NCI-H128 (cell line): ENCODE results near the gene ARHGDIA.
"Not testable (repeated sequence)": the region's sequence is repeated elsewhere in the genome, so short reads cannot be mapped to it uniquely, and the experiment has no call there.

Experiments used
- DNase-seq: peaks from one replicate; lab custom pipeline; 2025; ENCODE audit not compliant: unreplicated experiment; lab: John Stamatoyannopoulos, UW

ARHGDIA gene

GRCh38 chr17:81870981-81871386 is at the start of gene ARHGDIA:
ARHGDIA (minus strand) TSS chr17:81871337; CDS start chr17:81869930, 1,407 bp downstream.
- DNase-seq, result no peak

GRCh38 chr17:81918832-81919545 is 47.9 kb upstream of the ARHGDIA start:
- no peak for DNase-seq

GRCh38 chr17:81918333-81918669 is 47.2 kb upstream of the ARHGDIA start:
- not testable (repeated sequence) for DNase-seq

- DNase-seq, result peak; percentile 16
Measured at GRCh38 chr17:81917565-81918332, 46.6 kb upstream of the ARHGDIA start, which contains the start of gene SIRT7. SIRT7 (minus strand) TSS chr17:81918176; CDS start chr17:81918131, 45 bp downstream.

- DNase-seq, result no peak
Measured at GRCh38 chr17:81916234-81917001, 45.3 kb upstream of the ARHGDIA start.

- DNase-seq, result no peak
Measured at GRCh38 chr17:81915331-81915730, 44.2 kb upstream of the ARHGDIA start.

GRCh38 chr17:81914103-81914850 is 43.1 kb upstream of the ARHGDIA start:
- no peak for DNase-seq

- no peak for DNase-seq
Measured at GRCh38 chr17:81913394-81914102, 42.4 kb upstream of the ARHGDIA start.

GRCh38 chr17:81912441-81913309 is 41.5 kb upstream of the ARHGDIA start:
- DNase-seq, result no peak

GRCh38 chr17:81911969-81912368 is 40.8 kb upstream of the ARHGDIA start:
- no peak for DNase-seq

- peak; percentile 28 for DNase-seq
Measured at GRCh38 chr17:81911277-81911961, 40.3 kb upstream of the ARHGDIA start, which contains the start of gene PCYT2. PCYT2 (minus strand) TSS chr17:81911399; CDS start chr17:81911355, 44 bp downstream.

GRCh38 chr17:81910840-81911276 is 39.7 kb upstream of the ARHGDIA start:
- DNase-seq, result no peak

- no peak for DNase-seq
Measured at GRCh38 chr17:81909966-81910839, 39.1 kb upstream of the ARHGDIA start.

- DNase-seq, result no peak
Measured at GRCh38 chr17:81909231-81909630, 38.1 kb upstream of the ARHGDIA start.

GRCh38 chr17:81908793-81909192 is 37.7 kb upstream of the ARHGDIA start:
- no peak for DNase-seq

- DNase-seq, result no peak
Measured at GRCh38 chr17:81907219-81908145, 36.3 kb upstream of the ARHGDIA start.
